GM19467 (cell line): ENCODE measurements around the gene RASL10B.
"Not testable (repeated sequence)": the region's sequence is repeated elsewhere in the genome, so short reads cannot be mapped to it uniquely, and the experiment has no call there.

Experiments
- ATAC-seq: cut with Tn5 transposase; IDR thresholded peaks from one replicate; pipeline ENCODE4 v1.9.1; 2021; ENCODE audit warnings: mild to moderate bottlenecking, moderate library complexity; ENCODE audit not compliant: unreplicated experiment

Gene RASL10B, protein sequence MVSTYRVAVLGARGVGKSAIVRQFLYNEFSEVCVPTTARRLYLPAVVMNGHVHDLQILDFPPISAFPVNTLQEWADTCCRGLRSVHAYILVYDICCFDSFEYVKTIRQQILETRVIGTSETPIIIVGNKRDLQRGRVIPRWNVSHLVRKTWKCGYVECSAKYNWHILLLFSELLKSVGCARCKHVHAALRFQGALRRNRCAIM

DNA sequence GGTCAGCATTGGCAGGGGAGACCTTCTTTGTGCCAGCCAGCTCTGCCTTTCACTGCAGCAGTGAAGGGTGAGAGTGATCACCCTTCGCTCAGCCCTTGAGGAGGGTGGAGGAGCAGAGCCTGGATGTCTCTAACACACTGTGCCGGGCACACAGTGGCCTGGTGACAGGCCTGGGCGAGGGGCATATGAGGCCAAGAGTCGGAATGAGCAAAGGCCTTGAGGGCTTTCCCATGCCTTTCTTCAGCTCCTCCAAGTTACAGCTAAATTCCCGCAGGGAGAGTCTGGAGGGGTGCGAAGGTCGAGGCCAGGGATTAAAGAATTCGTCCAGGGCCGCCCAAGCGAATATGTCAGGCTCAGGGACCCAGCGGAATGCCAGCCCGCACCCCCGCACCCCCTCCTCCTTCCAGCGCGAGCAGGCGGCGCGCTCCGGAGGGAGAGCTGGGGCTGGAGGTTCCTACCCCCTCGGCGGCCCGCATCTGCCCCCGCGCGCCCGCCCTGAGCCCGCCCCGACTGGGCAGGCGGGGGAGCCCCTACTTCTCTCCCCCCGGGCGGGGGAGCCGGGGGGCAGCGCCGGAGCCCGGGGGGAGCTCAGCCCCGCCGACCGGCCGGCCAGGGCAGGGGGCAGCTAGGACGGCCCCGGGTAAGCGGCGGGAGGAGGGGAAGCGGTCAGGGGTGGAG, at the start of gene RASL10B:
TSS of gene RASL10B (plus strand) at position 401 of the 678 bp plus-strand sequence. CDS start 3,546 bp downstream, outside the sequence.
- ATAC-seq: no peak

- ATAC-seq: no peak
Observed at GRCh38 chr17:35683591-35683990, 47.8 kb upstream of the RASL10B start.

GRCh38 chr17:35684055-35684802, 47.2 kb upstream of the RASL10B start:
- no peak for ATAC-seq

DNA sequence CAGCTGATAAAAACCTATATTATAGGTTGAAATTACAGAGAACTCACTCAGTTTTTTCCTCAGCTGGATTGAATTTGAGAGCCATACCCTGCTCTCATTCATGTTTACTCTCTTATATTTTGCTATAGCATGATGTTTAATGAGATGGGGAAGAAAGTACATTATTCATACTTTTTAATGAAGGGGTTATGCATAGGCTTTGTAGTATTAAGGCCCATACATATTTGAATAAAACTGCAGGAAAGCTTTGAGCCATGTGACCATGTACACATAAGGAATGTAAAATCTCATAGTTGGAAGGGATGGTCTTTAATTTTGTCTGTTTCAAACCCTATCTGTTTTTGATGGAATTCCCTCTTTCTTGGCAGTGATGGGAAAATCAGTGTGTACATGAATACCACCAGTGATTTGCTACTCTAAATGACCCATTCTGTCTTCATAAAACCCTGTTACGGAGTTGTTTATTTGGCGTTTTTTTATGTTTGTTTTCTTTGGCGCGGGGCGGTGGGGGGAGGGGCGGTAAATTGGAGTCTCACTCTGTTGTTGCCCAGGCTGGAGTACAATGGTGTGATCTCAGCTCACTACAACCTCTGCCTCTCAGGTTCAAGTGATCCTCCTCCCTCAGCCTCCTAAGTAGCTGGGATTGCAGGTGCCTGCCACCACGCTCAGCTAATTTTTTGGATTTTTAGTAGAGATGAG, 38.8 kb upstream of the RASL10B start:
- no peak for ATAC-seq

GRCh38 chr17:35693662-35694061, 37.8 kb upstream of the RASL10B start:
- no peak for ATAC-seq

DNA sequence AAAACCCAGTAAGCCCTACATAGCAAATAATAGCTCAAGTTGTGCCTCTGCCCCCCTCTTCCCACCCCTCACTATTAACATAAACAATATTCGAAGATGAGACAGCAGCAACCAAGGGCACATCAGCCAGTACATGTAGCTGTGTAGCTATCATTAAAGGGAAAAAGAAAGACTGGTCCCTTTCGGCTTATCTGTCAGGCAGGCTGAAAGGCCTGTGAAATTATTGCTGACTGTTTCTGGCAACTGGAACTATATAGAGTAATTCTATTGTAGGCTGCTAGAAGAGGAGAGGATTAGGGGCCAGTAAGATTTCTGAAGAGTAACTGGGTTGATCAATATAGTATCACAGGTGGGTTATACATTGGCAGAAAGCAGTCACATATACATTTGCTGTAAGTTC, 36.5 kb upstream of the RASL10B start:
- no peak for ATAC-seq

DNA sequence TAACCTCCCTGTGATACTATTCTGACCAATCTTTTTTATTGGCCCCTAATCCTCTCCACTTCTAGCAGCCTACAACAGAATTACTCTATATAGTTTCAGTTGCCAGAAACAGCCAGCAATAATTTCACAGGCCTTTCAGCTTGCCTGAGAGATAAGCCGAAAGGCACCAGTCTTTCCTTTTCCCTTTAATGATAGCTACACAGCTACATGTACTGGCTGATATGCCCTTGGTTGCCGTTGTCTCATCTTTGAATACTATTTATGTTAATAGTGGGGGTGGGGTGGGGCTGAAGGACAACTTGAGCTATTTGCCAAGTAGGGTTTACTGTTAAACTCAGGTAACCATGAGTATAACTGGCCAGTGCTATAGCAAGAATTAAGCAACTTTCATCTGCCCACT, 35.8 kb upstream of the RASL10B start:
- ATAC-seq: no peak

GRCh38 chr17:35698800-35699199, 32.6 kb upstream of the RASL10B start:
- ATAC-seq: no peak

- ATAC-seq: no peak
Observed at GRCh38 chr17:35700150-35700549, 31.3 kb upstream of the RASL10B start.

DNA sequence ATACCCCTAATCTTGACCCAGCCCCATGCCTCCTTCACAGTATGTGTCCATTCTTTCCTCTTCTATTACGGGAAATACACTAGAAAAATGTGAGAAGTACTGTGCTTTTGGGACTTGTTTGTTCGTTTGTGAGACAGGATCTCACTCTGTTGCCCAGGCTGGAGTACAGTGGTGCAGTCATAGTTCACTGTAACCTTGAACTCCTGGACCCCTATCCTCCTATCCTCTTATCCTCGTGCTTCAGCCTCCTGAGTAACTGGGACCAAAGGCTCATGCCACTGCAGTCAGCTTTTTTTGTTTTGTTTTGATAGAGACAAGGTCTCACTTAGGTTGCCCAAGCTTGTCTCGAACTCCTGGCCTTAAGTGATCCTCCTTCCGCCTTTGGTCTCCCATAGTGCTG, 29.9 kb upstream of the RASL10B start:
- no peak for ATAC-seq

- not testable (repeated sequence) for ATAC-seq
Observed at GRCh38 chr17:35703308-35703707, 28.1 kb upstream of the RASL10B start.

DNA sequence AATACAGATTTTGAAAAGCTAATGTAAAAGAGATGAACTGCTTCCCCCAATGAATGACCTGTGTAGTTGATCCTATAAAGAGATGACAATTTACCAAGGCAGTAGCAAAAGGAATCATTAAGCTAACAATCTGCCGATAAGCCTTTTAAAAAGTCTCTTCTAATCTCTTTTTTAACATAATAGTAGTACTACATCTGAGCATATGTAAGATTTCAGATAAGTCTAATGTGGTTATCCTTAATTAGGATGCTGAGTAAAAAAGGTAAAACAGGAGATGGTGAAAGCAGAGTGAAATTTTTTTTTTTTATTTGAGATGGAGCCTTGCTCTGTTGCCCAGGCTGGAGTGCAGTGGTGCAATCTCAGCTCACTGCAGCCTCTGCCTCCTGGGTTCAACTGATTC, 26.2 kb upstream of the RASL10B start:
- ATAC-seq: no peak

DNA sequence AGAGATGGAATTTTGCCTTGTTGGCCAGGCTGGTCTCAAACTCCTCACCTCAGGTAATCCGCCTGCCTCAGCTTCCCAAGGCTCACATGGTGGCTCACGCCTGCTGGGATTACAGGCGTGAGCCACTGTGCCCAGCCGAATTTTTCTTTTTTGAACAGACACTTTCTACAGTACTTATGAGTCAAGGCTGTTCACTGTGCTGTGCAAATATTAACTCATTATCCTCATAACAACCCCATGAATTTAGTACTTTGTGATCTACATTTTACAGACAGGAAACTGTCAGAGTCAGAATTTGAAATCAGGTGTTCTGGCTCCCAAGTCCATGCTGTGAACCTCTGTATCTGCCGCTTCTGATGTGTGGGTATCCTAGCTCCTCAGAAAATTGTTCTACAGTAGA, 25.7 kb upstream of the RASL10B start:
- ATAC-seq: no peak

DNA sequence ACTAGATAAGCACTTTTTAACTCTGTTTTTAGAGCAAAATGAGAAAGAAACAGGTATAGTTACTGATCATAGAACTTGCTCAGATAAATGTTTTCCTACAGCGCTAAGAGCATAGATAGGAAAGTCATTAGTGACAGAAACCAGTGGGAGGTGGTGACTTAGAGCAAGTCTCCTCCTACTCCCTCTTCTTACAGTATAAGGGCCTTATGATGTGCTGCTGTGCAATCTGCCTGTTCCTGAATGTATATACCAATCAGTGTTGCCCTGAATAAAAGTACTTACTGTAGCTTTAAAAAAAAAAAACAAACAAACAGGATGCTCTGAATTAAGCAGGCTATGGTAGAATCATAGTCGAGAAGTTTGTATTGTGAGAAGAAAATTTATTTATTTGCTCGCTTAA, 23.3 kb upstream of the RASL10B start:
- no peak for ATAC-seq

DNA sequence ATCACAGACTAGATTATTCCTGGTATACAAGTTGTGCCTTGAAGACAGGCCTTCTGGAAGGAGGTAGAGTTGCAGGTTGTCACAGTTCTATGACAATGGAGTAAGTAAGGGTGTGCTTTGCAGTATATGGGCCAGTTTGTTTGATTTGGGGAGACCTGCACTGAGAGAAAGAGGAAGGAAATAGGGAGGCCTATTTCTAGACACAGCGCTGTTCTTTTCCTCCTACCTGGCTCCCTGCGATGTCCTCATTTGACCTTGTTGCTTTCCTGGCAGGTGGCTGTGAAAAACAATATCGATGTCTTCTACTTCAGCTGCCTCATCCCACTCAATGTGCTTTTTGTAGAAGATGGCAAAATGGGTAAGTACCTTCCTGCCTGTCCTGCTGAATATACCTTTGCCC, 22.5 kb upstream of the RASL10B start:
- ATAC-seq: no peak

- no peak for ATAC-seq
Observed at GRCh38 chr17:35709874-35710273, 21.6 kb upstream of the RASL10B start.

GRCh38 chr17:35710950-35711349, 20.5 kb upstream of the RASL10B start:
- no peak for ATAC-seq

DNA sequence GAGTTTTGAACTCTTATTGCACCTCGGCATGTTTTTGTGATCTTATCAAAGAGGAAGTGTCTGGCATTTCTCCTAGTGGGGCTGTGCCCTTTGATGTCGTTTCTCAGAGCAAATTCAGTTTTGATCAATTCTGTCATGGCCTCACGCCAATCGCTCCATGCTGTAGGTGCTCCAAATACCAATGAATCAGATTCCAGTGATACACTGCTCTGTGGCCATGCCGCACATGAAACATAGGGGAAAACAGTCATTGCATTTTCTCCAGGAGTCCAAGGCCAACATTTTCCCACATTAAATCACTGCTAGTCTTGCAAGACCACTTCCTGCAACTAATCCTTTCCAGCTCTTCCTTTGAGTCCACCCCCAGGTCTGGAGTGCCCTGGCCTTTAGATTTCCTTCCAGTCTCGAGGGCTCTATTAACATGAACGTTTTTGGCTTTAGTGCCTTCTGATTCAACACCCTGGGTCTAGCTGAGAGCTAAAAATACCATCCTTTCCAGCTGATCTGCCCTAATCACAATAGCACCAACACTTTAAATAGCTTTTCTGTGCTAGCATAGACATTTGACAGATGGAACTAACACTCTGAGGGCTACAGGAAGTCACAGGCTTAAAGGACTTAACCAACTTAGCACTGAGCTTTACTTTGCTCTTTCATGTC, 18.2 kb upstream of the RASL10B start:
- no peak for ATAC-seq

DNA sequence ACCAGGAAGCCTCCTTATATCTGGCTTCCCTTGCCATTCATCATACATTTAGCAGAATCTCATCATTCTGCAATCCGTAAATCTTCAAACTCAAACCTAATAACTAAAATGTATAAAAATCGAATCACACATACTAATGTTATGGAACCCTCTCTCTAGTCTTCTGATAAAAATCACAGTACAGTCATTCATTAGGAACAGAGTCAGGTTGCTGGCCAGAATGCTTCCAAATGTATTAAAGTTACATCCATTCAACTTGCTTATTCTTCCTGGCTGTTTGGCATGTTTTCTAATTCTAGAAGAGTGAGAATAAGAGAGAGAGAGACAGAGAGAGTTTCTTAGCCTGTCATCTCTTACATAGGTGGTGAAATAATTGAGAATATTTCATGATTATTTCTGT, 16.5 kb upstream of the RASL10B start:
- ATAC-seq: no peak

- ATAC-seq: no peak
Observed at GRCh38 chr17:35715416-35715815, 16.0 kb upstream of the RASL10B start.

DNA sequence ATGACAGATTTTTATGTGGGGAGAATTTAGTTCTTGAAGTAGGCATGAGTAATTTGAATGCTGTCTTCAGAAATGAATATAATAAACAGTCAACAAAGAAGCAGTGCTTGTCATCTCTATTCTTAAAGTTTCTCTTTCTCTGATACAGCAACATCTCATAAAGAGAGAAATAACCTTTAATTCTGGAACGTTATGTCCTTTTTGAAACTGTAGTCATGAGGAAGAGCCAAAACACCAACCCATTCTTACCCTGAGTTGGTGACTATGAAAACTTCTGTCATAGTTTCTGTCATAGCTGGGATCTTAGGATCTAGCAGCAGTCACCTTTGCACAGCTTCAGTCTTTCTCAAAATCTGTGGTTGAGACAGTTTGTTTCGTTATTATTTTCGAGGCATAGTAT, 15.3 kb upstream of the RASL10B start:
- no peak for ATAC-seq
